GM18520 (cell line): ENCODE data around the gene POLRMT.
"Not testable (repeated sequence)": the region's sequence is repeated elsewhere in the genome, so short reads cannot be mapped to it uniquely, and the experiment has no call there.

ENCODE experiments used
- ATAC-seq: cut with Tn5 transposase; IDR thresholded peaks from one replicate; pipeline ENCODE4 v1.9.1; 2021; ENCODE audit not compliant: unreplicated experiment

The POLRMT gene

GRCh38 chr19:613732-614567, 19.4 kb downstream of the POLRMT start:
- ATAC-seq, result no peak

DNA sequence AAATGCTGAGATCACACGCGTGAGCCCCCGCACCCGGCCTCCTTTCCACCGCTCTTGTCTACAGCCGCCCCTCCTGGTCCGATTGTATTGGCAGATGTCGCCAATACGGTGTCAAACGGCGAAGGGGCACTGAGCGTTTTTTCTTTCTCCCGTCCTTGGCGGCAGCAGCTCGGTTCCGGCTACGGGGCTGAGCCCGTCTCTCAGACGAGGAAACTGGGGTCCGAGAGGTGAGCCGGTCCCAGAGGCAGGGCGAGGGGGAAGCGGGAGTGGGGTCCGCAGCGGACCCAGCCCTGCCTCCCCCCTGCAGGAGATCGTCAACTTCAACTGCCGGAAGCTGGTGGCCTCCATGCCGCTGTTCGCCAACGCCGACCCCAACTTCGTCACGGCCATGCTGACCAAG, 20.4 kb downstream of the POLRMT start:
- no peak for ATAC-seq

DNA sequence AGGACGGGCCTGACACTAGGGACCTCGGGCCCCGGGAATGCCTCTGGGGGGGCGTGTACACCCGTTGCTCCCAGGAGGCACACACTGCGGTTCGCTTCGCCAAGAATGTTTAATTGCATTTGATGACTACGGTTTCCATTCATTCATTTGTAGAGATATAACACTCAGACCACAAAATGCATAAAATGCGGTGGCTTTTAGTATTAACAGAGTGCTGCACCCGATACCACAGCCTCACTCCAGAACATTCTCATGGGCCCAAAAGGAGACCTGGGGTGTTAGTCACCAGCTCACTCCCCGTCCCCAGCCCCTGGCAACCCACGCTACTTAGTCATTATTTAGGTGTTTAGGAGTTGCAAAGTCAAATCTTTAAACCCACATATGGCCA, 21.9 kb downstream of the POLRMT start:
- no peak for ATAC-seq

DNA sequence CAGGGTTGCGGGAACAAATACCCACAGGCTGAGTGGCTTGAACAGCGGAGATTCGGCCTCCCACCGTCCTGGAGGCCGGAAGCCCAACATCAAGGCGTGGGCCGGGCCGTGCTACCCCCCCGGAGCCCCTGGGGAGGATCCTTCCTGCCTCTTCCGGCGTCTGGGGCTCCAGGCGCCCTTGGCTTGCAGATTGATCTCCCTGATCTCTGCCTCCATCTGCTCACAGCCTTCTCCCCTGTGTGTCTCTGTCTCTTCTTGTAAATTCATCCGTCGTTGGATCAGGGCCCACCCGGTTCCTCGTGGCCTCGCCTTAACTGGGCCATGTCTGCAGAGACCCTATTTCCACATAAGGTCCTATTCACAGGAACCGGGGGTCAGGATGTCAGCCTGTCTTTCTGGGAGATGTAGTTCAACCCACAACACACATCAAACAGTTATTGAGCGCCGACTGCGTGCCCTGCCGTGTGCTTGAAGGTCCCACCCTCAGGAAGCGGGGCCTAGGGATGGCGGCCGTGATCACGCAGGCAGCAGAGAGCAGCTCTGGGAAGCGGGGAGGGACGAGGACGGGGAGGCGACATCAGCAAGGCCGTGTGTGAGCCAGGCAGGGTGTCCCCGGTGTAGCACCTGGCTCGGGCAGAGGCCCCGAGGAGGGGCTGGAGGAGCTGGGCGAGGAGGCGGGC, 22.4 kb downstream of the POLRMT start:
- ATAC-seq, result no peak

GRCh38 chr19:610071-610800, 23.1 kb downstream of the POLRMT start:
- no peak for ATAC-seq

GRCh38 chr19:609004-609346, 24.4 kb downstream of the POLRMT start:
- ATAC-seq, result no peak

- ATAC-seq, result no peak
Measured at GRCh38 chr19:608155-609003, 25.0 kb downstream of the POLRMT start.

DNA sequence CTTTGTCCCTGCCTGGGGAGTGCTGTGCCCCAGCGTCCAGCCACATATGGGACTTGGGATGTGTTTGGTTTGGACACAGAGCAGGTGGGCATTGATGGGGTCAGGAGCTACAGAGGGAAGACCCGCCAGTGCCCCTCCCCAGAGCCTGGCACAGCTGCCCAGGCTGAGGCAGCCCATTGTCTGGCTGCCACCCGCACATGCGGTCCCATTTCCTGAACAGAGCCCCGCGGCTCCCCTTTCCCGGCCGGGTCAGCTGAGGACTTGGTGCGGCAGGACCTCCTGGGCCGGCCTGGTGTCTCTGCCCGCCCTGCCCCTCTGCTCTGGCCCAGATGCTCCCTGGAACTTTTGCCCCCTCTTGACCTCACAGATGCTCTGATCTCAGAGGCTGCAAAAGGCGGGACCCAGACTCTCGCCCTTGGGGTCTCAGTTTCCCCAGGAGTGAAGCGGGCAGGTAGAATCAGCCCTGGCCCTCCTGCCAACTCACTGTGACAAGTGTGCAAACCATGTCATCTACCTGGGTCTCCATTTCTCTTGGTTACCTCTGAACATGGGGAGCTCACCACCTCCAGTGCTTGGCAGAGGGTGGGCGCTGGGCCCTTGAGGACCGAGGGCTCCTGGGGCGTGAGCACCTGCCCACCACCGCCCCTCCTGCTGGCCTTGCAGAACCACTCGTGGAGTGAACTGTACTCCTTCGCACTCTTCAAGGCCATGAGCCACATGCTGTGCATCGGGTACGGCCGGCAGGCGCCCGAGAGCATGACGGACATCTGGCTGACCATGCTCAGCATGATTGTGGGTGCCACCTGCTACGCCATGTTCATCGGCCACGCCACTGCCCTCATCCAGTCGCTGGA, 25.8 kb downstream of the POLRMT start:
- no peak for ATAC-seq

- not testable (repeated sequence) for ATAC-seq
Measured at GRCh38 chr19:605061-605971, 28.0 kb downstream of the POLRMT start.

DNA sequence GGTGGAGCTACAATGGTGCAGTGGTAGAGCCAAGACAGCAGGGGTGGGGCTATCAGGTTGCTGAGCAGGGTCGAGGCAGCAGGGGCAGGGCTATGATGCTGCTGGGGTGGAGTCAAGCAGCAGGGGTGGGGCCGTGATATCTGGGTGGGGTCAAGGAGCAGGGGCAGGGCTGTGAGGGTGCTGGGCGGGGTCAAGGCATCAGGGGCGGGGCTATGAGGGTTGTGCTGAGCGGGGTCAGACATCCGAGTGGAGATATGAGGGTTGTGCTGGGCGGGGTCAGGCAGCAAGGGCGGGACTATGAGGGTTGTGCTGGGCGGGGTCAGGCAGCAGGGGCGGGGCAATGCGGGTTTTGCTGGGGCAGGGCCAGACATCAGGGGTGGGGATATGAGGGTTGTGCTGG, 29.0 kb downstream of the POLRMT start:
- no peak for ATAC-seq

DNA sequence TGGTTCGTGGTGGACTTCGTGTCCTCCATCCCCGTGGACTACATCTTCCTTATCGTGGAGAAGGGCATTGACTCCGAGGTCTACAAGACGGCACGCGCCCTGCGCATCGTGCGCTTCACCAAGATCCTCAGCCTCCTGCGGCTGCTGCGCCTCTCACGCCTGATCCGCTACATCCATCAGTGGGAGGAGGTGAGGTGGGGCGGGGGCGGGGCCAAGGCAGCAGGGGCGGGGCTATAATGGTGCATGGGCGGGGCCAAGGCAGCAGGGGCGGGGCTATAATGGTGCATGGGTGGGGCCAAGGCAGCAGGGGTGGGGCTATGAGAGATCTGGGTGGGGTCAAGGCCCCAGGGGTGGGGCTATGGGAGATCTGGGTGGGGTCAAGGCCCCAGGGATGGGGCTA, 29.6 kb downstream of the POLRMT start:
- ATAC-seq, result not testable (repeated sequence)

- ATAC-seq, result not testable (repeated sequence)
Measured at GRCh38 chr19:603302-603639, 30.1 kb downstream of the POLRMT start.

- ATAC-seq, result no peak
Measured at GRCh38 chr19:602391-603301, 30.7 kb downstream of the POLRMT start.

- ATAC-seq, result no peak
Measured at GRCh38 chr19:601790-602189, 31.5 kb downstream of the POLRMT start.

GRCh38 chr19:601310-601709, 32.0 kb downstream of the POLRMT start:
- ATAC-seq, result no peak

GRCh38 chr19:597406-598315, 35.7 kb downstream of the POLRMT start:
- no peak for ATAC-seq

- no peak for ATAC-seq
Measured at GRCh38 chr19:596263-596655, 37.1 kb downstream of the POLRMT start.
